ENCODE measurements around the gene PPP1R10. TPM values are rescaled to one million over a fixed set of nuclear protein-coding genes. Genes with fewer than 3 reads are reported as not detected.

Gene PPP1R10
- total RNA-seq, 1 experiment from 2014 or later = 121 TPM

DNA sequence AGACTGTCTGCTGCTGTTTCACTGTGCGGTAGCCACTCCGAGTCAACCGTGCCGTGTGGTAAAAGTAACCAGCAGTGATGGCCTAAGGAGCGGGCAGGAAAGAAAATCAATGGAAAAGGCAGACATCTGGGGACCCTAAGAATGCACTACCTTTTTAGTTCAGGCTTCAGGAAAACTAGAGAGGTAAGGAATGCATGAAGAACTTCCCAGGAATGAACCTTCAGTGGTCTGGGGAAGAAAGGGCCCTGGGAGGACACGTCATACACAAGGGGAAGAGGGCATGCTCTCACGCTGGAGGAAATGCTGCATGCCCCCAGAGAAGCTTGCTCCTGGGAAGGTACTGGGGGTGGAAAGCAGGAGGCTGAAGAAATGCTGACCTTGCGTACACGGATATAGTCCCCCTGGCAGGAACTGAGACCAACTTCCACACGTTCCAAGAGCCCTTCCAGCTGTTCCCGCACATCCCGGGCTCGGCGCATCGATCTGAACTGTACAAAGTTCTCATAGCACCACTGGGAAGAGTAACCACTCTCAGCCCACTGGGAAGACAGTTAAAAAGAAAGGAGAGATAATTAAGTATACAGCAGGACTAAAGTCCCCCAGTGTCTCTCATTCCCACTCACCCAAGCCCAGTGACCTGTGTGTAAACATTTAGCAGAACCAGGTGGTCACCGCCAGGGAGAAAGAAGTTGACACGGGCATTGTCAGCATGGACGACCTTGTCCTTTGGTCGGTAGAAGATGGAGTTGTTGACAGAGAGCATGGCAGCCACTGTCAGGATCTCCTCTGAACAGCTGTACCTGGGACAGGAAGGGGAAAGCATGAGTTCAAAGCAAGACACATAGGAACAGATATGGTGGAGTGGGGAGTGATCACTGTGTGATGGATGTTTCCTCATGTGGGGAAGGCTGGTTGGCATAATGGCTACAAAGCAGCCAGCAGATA lies 38.0 kb upstream of the PPP1R10 start:
- H3K9me3 ChIP-seq (ENCODE audit: low read depth, low read length, poor library complexity, severe bottlenecking) = no peaks in the 10 kb centered on the region
- no peak overlapping the region for H3K27ac ChIP-seq (ENCODE audit: low read depth, low read length, poor library complexity, severe bottlenecking)
- no peak overlapping the region for H3K4me3 ChIP-seq (ENCODE audit: low read depth, low read length, poor library complexity, severe bottlenecking)
- ChIA-PET POLR2A (ENCODE audit: low non-redundant PET) (no interaction called here), CTCF (no interaction called here)
- H3K4me1 ChIP-seq (ENCODE audit: insufficient read depth, low read length, poor library complexity, severe bottlenecking) = no peaks in the 10 kb centered on the region
- peaks cover 71% of the 10 kb centered on the region for H3K36me3 ChIP-seq (ENCODE audit: insufficient read depth, low read length, poor library complexity, severe bottlenecking)
- intact Hi-C loops (cut with micrococcal nuclease; ENCODE audit: unreplicated experiment) = no loop called here
- TF ChIP-seq, protein P1, sequence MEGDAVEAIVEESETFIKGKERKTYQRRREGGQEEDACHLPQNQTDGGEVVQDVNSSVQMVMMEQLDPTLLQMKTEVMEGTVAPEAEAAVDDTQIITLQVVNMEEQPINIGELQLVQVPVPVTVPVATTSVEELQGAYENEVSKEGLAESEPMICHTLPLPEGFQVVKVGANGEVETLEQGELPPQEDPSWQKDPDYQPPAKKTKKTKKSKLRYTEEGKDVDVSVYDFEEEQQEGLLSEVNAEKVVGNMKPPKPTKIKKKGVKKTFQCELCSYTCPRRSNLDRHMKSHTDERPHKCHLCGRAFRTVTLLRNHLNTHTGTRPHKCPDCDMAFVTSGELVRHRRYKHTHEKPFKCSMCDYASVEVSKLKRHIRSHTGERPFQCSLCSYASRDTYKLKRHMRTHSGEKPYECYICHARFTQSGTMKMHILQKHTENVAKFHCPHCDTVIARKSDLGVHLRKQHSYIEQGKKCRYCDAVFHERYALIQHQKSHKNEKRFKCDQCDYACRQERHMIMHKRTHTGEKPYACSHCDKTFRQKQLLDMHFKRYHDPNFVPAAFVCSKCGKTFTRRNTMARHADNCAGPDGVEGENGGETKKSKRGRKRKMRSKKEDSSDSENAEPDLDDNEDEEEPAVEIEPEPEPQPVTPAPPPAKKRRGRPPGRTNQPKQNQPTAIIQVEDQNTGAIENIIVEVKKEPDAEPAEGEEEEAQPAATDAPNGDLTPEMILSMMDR (conservative IDR thresholded peaks at IDR 0.05; ENCODE audit: low read depth, low read length) = no peak
- no peak for TF ChIP-seq EZH2 (IDR thresholded peaks at IDR 0.05; ENCODE audit: borderline replicate concordance, low read depth, low read length, poor library complexity, severe bottlenecking)
- no peaks in the 10 kb centered on the region for H3K27me3 ChIP-seq (replicated peaks; ENCODE audit: insufficient read depth, low read depth, low read length, poor library complexity)
- BruUV-seq (replicated peaks) = TSS peak; percentile 36
- no peak for DNase-seq (ENCODE audit: low spot score)

- intact Hi-C loops (cut with micrococcal nuclease; ENCODE audit: unreplicated experiment) = no loop called here
Observed at GRCh38 chr6:30651143-30651542, 34.1 kb upstream of the PPP1R10 start.

GRCh38 chr6:30647242-30648116 lies 30.4 kb upstream of the PPP1R10 start:
- intact Hi-C loops (cut with micrococcal nuclease; ENCODE audit: unreplicated experiment) = no loop called here
- H3K9me3 ChIP-seq (ENCODE audit: low read depth, low read length, poor library complexity, severe bottlenecking) = no peaks in the 10 kb centered on the region
- CTCF ChIA-PET = no interaction called here

More at GRCh38 chr6:30651143-30651542, 34.1 kb upstream of the PPP1R10 start:
- no peaks in the 10 kb centered on the region for H3K27me3 ChIP-seq (replicated peaks; ENCODE audit: insufficient read depth, low read depth, low read length, poor library complexity)
- H3K27ac ChIP-seq (ENCODE audit: low read depth, low read length, poor library complexity, severe bottlenecking) = no peak overlapping the region
- H3K4me1 ChIP-seq (ENCODE audit: insufficient read depth, low read length, poor library complexity, severe bottlenecking) = peaks cover 10% of the 10 kb centered on the region
- ChIA-PET POLR2A (ENCODE audit: low non-redundant PET) (interaction anchor here (0.7 kb wide), 1 partner anchor 255 kb away, joined by 3 read pairs; no protein-coding TSS in a partner anchor), CTCF (no interaction called here)
- BruUV-seq (replicated peaks) = no TSS peak
- no peak for DNase-seq (ENCODE audit: low spot score)
- no peak for TF ChIP-seq EZH2 (IDR thresholded peaks at IDR 0.05; ENCODE audit: borderline replicate concordance, low read depth, low read length, poor library complexity, severe bottlenecking)
- TF ChIP-seq, protein P1 (conservative IDR thresholded peaks at IDR 0.05; ENCODE audit: low read depth, low read length) = no peak
- peaks cover 54% of the 10 kb centered on the region for H3K36me3 ChIP-seq (ENCODE audit: insufficient read depth, low read length, poor library complexity, severe bottlenecking)
- H3K9me3 ChIP-seq (ENCODE audit: low read depth, low read length, poor library complexity, severe bottlenecking) = no peaks in the 10 kb centered on the region
- H3K4me3 ChIP-seq (ENCODE audit: low read depth, low read length, poor library complexity, severe bottlenecking) = no peak overlapping the region

More at GRCh38 chr6:30647242-30648116, 30.4 kb upstream of the PPP1R10 start:
- no peaks in the 10 kb centered on the region for H3K27me3 ChIP-seq (replicated peaks; ENCODE audit: insufficient read depth, low read depth, low read length, poor library complexity)
- peak; percentile 83 for DNase-seq (ENCODE audit: low spot score)
- H3K4me1 ChIP-seq (ENCODE audit: insufficient read depth, low read length, poor library complexity, severe bottlenecking) = peaks cover 10% of the 10 kb centered on the region
- TF ChIP-seq EZH2 (IDR thresholded peaks at IDR 0.05; ENCODE audit: borderline replicate concordance, low read depth, low read length, poor library complexity, severe bottlenecking) = no peak
- TF ChIP-seq, protein P1 (conservative IDR thresholded peaks at IDR 0.05; ENCODE audit: low read depth, low read length) = no peak
- BruUV-seq (replicated peaks) = no TSS peak
- peak overlapping the region; percentile 99 for H3K4me3 ChIP-seq (ENCODE audit: low read depth, low read length, poor library complexity, severe bottlenecking)
- POLR2A ChIA-PET (ENCODE audit: low non-redundant PET) = interaction anchor here (0.5 kb wide), 1 partner anchor 1058 kb away, joined by 8 read pairs; no protein-coding TSS in a partner anchor
- peak overlapping the region; percentile 92 for H3K27ac ChIP-seq (ENCODE audit: low read depth, low read length, poor library complexity, severe bottlenecking)
- peaks cover 30% of the 10 kb centered on the region for H3K36me3 ChIP-seq (ENCODE audit: insufficient read depth, low read length, poor library complexity, severe bottlenecking)

All from A673 (cell line).